DMS 273 (cell line): Measurements from ENCODE around the gene AMIGO3.
"Not testable (repeated sequence)": the region's sequence is repeated elsewhere in the genome, so short reads cannot be mapped to it uniquely, and the experiment has no call there.

Experiments
- DNase-seq: peaks from one replicate; lab custom pipeline; 2025; ENCODE audit not compliant: unreplicated experiment; lab: John Stamatoyannopoulos, UW

The AMIGO3 gene

GRCh38 chr3:49719214-49719884 lies at the start of gene AMIGO3:
TSS of gene AMIGO3 (minus strand) at chr3:49719684. CDS start at chr3:49719465, 219 bp downstream.
- peak; percentile 98 for DNase-seq

- no peak for DNase-seq
These were observed 44.5 kb upstream of the AMIGO3 start for GRCh38 chr3:49763981-49764380.

DNA sequence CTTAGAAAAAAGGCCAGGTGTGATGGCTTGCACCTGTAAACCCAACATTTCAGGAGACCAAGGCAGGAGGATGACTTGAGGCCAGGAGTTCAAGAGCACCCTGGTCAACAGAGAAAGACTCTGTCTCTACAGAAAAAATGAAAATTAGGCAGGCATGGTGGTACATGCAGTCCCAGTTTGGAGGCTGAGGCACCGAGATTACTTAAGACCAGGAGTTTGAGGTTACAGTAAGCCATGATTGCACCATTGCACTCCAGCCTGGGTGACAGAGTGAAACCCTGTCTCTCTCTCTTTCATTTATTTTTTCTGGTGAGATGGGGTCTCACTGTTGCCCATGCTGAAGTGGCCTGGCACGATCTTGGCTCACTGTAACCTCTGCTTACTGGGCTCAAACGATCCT lies 42.2 kb upstream of the AMIGO3 start:
- DNase-seq, result no peak

DNA sequence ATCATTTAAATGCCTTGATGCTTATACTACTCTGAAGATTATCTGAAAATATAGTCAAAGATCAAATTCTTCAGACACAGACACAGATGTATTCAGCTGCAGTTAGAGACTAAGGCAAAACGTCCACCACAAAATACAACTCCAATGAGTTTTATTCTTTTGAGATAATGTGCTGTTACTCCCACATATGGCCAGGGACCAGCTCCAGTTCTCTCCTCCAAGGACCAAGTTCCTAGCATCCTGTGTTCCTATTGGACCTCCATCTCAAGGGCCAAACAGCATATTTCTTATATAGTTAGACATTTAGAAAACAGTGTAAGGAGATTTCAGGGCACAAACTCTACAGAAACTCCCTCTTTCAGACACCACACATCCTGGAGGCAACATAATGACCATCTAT lies 39.7 kb upstream of the AMIGO3 start:
- no peak for DNase-seq

GRCh38 chr3:49757197-49757596 lies 37.7 kb upstream of the AMIGO3 start:
- no peak for DNase-seq

- DNase-seq, result no peak
These were observed 36.6 kb upstream of the AMIGO3 start for GRCh38 chr3:49756036-49756435.

DNA sequence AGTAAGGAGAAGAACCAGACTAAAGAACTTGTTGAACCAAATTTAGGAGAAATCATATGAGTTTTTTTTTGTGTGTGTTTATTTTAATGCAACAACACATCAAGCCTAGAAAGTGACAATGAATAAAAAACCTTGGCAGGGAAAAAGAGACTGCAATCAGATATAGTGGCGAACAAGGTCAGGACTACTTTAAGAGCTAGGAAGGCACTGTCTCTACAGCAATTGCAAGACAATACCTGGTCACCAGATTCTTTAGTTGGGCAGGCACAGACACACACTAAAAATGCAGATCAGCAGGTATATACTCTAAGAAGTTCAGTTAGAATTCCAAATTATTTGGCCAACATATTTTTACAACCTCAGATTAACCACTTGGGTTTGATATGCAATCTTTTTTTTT lies 35.1 kb upstream of the AMIGO3 start:
- DNase-seq, result no peak

DNA sequence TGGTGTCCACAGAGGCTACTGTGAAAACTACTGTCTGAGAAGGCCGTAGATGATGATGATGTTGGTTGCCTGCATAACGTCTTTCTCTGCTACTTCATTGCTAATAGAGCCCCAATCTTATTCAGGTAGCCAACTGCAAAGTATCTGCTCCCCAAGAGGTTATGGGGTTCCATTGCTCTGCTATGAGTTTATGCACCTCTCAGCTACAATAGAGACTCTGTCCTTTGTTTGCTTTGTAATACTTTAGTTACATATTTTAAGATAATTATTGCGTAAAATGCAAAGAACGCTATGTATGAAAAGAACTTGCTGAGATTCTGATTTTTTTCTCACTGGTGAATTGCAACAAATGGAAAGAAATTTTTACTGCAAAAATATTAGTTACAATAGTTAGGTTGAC lies 32.0 kb upstream of the AMIGO3 start:
- DNase-seq, result no peak

GRCh38 chr3:49750056-49750455 lies 30.6 kb upstream of the AMIGO3 start:
- DNase-seq, result no peak

- not testable (repeated sequence) for DNase-seq
These were observed 29.4 kb upstream of the AMIGO3 start for GRCh38 chr3:49748874-49749273.

DNA sequence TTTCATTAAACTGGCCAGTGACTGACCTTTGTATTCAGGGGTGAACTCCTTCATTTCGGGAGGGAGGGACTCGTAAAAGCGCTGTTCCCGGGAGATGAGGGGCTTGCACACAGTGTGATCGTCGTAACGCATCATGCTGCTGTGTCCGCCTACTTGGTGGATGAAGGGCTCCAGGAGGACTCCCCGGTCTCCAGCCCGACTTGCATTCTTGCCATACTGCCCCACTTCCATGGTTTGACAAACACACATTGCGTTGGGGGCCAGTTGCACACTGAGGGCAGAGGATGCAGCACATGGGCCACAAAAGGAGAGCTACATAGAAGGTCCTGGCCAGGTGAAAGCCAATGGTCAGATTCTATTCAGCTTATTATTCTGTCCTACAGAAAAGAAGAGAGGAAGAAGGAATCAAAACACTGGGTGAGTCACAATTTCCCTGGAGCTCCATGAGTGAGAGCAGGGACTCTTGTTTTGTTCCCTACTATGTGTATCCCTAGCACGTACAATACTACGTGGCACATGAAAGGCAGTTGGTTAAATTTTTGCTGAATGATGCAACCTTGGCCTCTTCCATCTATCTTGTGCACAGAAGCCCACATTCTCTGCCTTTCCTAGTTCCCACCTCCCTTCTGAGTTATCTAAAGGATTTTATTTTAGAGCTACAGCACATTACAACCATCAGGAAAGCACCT lies 28.5 kb upstream of the AMIGO3 start:
- no peak for DNase-seq

DNA sequence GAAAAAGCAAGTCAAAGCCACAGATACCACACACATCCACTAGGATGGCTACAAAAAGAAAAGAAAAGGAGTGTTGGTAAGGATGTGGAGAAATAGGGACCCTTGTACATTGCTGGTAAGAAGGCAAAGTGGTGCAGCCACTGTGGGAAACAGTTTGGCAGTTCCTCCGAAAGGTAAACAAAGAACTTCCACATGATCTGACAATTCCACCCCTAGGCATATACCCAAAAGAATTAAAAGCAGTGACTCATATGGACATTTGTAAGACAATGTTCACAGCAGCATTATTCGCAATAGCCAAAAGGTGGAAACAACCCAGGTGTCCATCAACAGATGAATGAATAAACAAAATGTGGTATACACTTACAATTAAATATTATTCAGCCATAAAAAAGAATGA lies 26.5 kb upstream of the AMIGO3 start:
- DNase-seq, result no peak

DNA sequence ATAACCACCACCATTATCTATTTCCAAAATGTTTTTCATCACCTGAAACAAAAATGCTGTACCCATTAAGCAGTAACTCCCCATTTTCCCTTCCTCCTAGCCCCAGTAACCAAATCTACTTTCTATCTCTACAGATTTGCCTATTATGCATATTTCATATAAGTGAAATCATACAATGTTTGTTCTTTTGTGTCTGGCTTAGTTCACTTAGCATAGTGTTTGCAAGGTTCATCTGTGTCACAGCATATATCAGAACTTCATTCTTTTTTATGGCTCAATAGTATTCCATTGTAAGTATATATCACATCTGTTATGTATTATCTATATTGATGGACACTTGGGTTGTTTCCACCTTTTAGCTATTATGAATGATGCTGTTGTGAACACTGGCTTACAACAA lies 20.9 kb upstream of the AMIGO3 start:
- no peak for DNase-seq

- no peak for DNase-seq
These were observed 18.7 kb upstream of the AMIGO3 start for GRCh38 chr3:49738067-49738713.

- no peak for DNase-seq
These were observed 15.3 kb upstream of the AMIGO3 start for GRCh38 chr3:49734752-49735151.

- no peak for DNase-seq
These were observed 14.1 kb upstream of the AMIGO3 start for GRCh38 chr3:49733551-49733950.

- no peak for DNase-seq
These were observed 13.1 kb upstream of the AMIGO3 start for GRCh38 chr3:49732597-49732996.

- no peak for DNase-seq
These were observed 10.6 kb upstream of the AMIGO3 start for GRCh38 chr3:49729966-49730609.

GRCh38 chr3:49727924-49728361 lies 8.5 kb upstream of the AMIGO3 start:
- DNase-seq, result no peak

DNA sequence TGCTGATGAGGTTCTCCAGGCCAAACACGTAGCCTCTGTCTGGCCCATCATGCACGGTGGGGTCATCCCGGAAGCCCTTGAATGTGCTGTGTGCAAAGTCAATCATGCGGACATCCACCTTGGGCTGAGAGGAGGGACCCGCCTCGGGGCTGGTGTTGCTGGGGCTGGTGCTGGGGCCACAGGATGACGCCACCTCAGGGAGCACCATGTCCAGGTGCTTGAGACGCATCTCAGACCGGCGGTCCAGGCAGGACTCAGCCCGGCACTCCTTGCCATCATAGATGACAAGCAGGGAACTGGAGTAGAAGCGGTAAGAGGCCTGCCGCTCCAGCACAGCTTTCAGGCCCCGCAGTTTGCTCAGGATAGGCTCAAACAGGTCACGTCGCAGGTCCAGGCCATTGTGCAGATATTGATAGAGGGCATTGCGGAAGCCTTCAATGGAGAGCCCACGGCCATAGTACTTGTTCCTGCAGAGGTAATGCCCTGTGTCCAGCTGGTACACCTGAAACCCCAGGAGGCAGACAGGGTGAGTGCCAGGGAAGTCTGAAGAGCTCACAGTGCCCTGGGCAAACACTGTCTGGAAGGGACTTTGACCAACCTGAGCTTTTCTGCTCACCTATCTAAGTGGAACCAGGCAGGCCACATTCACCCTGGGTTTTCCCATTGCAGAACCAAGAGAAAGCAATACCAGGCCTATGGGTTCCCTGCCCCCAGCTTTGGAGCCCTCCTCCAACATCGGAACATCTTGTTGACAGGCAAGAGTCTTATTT lies 7.9 kb upstream of the AMIGO3 start:
- DNase-seq, result no peak
